ENCODE results near the gene PGM2.
A peak's percentile ranks its signal among the peaks of the same experiment; 100 is the strongest.
"Not testable (repeated sequence)": the region's sequence is repeated elsewhere in the genome, so short reads cannot be mapped to it uniquely, and the experiment has no call there.

PGM2 gene

GRCh38 chr4:37826295-37827029 is at the start of gene PGM2:
Gene PGM2, plus strand, starts transcription at chr4:37826686. Its CDS starts 47 bp downstream, at chr4:37826733.
- DNase-seq, result peak; percentile 94

- DNase-seq, result no peak
Measured at GRCh38 chr4:37779896-37780295, 46.6 kb upstream of the PGM2 start.

- peak; percentile 39 for DNase-seq
Measured at GRCh38 chr4:37780444-37781130, 45.9 kb upstream of the PGM2 start.

- no peak for DNase-seq
Measured at GRCh38 chr4:37781131-37781455, 45.4 kb upstream of the PGM2 start.

GRCh38 chr4:37786267-37786666 is 40.2 kb upstream of the PGM2 start:
- not testable (repeated sequence) for DNase-seq

GRCh38 chr4:37787883-37788460 is 38.5 kb upstream of the PGM2 start:
- DNase-seq, result not testable (repeated sequence)

- no peak for DNase-seq
Measured at GRCh38 chr4:37788819-37789218, 37.7 kb upstream of the PGM2 start.

- no peak for DNase-seq
Measured at GRCh38 chr4:37792241-37792640, 34.2 kb upstream of the PGM2 start.

- no peak for DNase-seq
Measured at GRCh38 chr4:37793562-37793961, 32.9 kb upstream of the PGM2 start.

- no peak for DNase-seq
Measured at GRCh38 chr4:37794056-37794455, 32.4 kb upstream of the PGM2 start.

GRCh38 chr4:37795581-37796195 is 30.8 kb upstream of the PGM2 start:
- no peak for DNase-seq

GRCh38 chr4:37797374-37797773 is 29.1 kb upstream of the PGM2 start:
- no peak for DNase-seq

GRCh38 chr4:37797923-37798322 is 28.6 kb upstream of the PGM2 start:
- no peak for DNase-seq

GRCh38 chr4:37798616-37799015 is 27.9 kb upstream of the PGM2 start:
- DNase-seq, result no peak

- no peak for DNase-seq
Measured at GRCh38 chr4:37799941-37800554, 26.4 kb upstream of the PGM2 start.

GRCh38 chr4:37802068-37802666 is 24.3 kb upstream of the PGM2 start:
- peak; percentile 54 for DNase-seq

GRCh38 chr4:37803348-37803973 is 23.0 kb upstream of the PGM2 start:
- no peak for DNase-seq

GRCh38 chr4:37805091-37805490 is 21.4 kb upstream of the PGM2 start:
- no peak for DNase-seq

- DNase-seq, result no peak
Measured at GRCh38 chr4:37812713-37813112, 13.8 kb upstream of the PGM2 start.

GRCh38 chr4:37815591-37815990 is 10.9 kb upstream of the PGM2 start:
- no peak for DNase-seq

GRCh38 chr4:37816006-37816405 is 10.5 kb upstream of the PGM2 start:
- no peak for DNase-seq

- no peak for DNase-seq
Measured at GRCh38 chr4:37816719-37817118, 9.8 kb upstream of the PGM2 start.

Data from retina (tissue), 1 donor.